ENCODE results near the gene CBFA2T2.
"Not testable (repeated sequence)": the region's sequence is repeated elsewhere in the genome, so short reads cannot be mapped to it uniquely, and the experiment has no call there.

Gene CBFA2T2

DNA sequence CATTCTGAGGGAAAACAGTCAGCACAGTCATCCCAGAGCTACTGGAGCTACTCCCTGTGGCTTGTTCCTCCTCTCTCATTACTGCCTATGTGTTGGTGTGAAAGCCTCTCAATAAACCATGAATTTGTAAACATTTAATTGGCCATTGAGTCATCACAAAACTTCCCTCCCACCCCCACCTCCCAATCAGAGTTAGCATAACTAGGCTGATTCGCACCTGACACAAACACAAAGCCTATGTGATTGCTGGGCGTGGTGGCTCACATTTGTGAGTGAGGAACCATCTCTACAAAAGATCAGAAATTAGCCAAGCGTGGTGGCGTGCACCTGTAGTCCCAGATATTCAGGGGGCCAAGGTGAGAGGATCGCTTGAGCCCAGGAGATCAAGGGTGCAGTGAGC, 29.2 kb upstream of the CBFA2T2 start:
- ChIA-PET POLR2A (no interaction called here), CTCF (interaction anchor here (0.9 kb wide), 1 partner anchor 61 kb away, joined by 3 read pairs; no protein-coding TSS in a partner anchor)
- H3K9me3 ChIP-seq (ENCODE audit: control extremely low read depth in 1 of 5, control insufficient read depth in 4 of 5, insufficient read depth in 2 of 5, low read depth in 1 of 5, low read length in 4 of 5) = no peaks in the 10 kb centered on the region

DNA sequence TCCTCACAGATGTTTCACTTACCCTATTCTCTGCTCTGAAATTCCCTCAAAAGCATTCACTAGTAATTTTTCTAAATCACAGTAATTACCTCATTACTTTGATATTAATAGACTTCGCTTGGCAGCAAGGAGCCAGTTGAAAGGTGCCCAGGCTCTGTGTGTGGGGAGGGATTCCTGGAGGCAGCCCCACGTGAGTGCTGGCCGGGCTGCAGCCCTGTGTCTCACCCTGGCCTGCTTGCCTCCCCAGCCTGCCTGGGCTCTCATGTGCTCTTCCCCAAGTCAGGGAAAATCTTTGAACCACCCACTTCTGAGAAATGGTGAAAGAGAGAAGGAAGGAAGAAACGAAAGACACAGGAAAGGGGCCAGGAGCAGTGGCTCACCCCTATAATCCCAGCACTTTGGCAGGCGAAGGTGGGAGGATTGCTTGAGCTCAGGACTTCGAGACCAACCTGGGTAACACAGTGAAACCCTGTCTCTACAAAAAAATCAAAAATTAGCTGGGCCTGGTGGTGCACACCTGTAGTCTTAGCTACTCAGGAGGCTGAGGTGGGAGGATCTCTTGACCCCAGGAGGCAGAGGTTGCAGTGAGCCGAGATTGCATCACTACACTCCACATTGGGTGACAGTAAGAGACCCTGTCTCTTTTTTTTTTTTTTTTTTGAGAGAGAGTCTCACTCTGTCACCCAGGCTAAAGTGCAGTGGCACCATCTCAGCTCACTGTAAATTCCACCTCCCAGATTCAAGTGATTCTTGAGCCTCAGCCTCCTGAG, 26.4 kb upstream of the CBFA2T2 start:
- Histone ChIP-seq H3K4me3 (ENCODE audit: control insufficient read depth in 1 of 7, extremely low read depth in 1 of 7, insufficient read depth in 4 of 7, low read depth in 2 of 7, low read length in 6 of 7) (no peak overlapping the region), H3K27ac (ENCODE audit: insufficient read depth in 1 of 2, low read depth in 1 of 2, low read length in 2 of 2, poor library complexity in 1 of 2, severe bottlenecking in 2 of 2) (no peak overlapping the region), H3K27me3 (replicated peaks in 2 of 5; ENCODE audit: control insufficient read depth in 4 of 5, insufficient read depth in 5 of 5, low read length in 4 of 5) (no peaks in the 10 kb centered on the region), H3K9me3 (ENCODE audit: control extremely low read depth in 1 of 5, control insufficient read depth in 4 of 5, insufficient read depth in 2 of 5, low read depth in 1 of 5, low read length in 4 of 5) (no peaks in the 10 kb centered on the region), H3K4me1 (ENCODE audit: control extremely low read depth in 1 of 4, control insufficient read depth in 4 of 4, insufficient read depth in 4 of 4, low read length in 3 of 4) (peaks cover 0 to 3% (median under 1%) of the 10 kb centered on the region in 4 experiments), H3K36me3 (ENCODE audit: control insufficient read depth in 4 of 4, insufficient read depth in 4 of 4, low read length in 3 of 4) (no peaks in the 10 kb centered on the region)
- CTCF ChIA-PET = no interaction called here
- POLR2A ChIA-PET = interaction anchor here (0.7 kb wide), 1 partner anchor 1522 kb away, joined by 3 read pairs; no protein-coding TSS in a partner anchor
- WGBS (ENCODE audit: insufficient coverage) = 80% methylated on average over 2 of the region's 7 CpGs
- DNase-seq = no peak

More for the DNA sequence above, 29.2 kb upstream of the CBFA2T2 start:
- Histone ChIP-seq H3K36me3 (ENCODE audit: control insufficient read depth in 4 of 4, insufficient read depth in 4 of 4, low read length in 3 of 4) (no peaks in the 10 kb centered on the region), H3K27ac (ENCODE audit: insufficient read depth in 1 of 2, low read depth in 1 of 2, low read length in 2 of 2, poor library complexity in 1 of 2, severe bottlenecking in 2 of 2) (no peak overlapping the region), H3K4me3 (ENCODE audit: control insufficient read depth in 1 of 7, extremely low read depth in 1 of 7, insufficient read depth in 4 of 7, low read depth in 2 of 7, low read length in 6 of 7) (no peak overlapping the region), H3K4me1 (ENCODE audit: control extremely low read depth in 1 of 4, control insufficient read depth in 4 of 4, insufficient read depth in 4 of 4, low read length in 3 of 4) (peaks cover 0 to 3% (median 0%) of the 10 kb centered on the region in 4 experiments), H3K27me3 (replicated peaks in 2 of 5; ENCODE audit: control insufficient read depth in 4 of 5, insufficient read depth in 5 of 5, low read length in 4 of 5) (no peaks in the 10 kb centered on the region)
- no peak for DNase-seq
- 100% methylated on average over 2 of the region's 5 CpGs for WGBS (ENCODE audit: insufficient coverage)

DNA sequence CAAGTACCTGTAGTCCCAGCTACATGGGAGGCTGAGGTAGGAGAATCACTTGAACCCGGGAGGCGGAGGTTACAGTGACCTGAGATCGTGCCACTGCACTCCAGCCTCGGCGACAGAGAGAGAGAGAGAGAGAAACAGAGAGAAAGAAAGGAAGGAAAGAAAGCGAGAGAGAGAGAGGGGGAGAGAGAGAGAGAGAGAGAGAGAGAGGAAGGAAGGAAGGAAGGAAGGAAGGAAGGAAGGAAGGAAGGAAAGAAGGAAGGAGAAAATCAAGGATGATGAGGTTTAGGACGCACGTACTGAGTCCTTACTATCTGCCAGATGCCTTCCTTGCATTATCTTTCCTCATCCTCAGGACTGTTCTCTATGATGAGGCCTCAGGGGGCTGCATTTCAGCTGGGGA, 25.1 kb upstream of the CBFA2T2 start:
- not testable (repeated sequence) for H3K4me3 ChIP-seq (ENCODE audit: control insufficient read depth in 1 of 7, extremely low read depth in 1 of 7, insufficient read depth in 4 of 7, low read depth in 2 of 7, low read length in 6 of 7); H3K27me3 ChIP-seq (replicated peaks in 2 of 5; ENCODE audit: control insufficient read depth in 4 of 5, insufficient read depth in 5 of 5, low read length in 4 of 5); H3K27ac ChIP-seq (ENCODE audit: insufficient read depth in 1 of 2, low read depth in 1 of 2, low read length in 2 of 2, poor library complexity in 1 of 2, severe bottlenecking in 2 of 2); H3K36me3 ChIP-seq (ENCODE audit: control insufficient read depth in 4 of 4, insufficient read depth in 4 of 4, low read length in 3 of 4); H3K4me1 ChIP-seq (ENCODE audit: control extremely low read depth in 1 of 4, control insufficient read depth in 4 of 4, insufficient read depth in 4 of 4, low read length in 3 of 4); DNase-seq; H3K9me3 ChIP-seq (ENCODE audit: control extremely low read depth in 1 of 5, control insufficient read depth in 4 of 5, insufficient read depth in 2 of 5, low read depth in 1 of 5, low read length in 4 of 5)
- CTCF ChIA-PET = interaction anchor here (2.4 kb wide), 1 partner anchor 188 kb away, joined by 8 read pairs; no protein-coding TSS in a partner anchor
- 84% methylated on average over 6 of the region's 8 CpGs for WGBS (ENCODE audit: insufficient coverage)
- POLR2A ChIA-PET = interaction anchor here (0.7 kb wide), 1 partner anchor 555 kb away, joined by 3 read pairs; no protein-coding TSS in a partner anchor

DNA sequence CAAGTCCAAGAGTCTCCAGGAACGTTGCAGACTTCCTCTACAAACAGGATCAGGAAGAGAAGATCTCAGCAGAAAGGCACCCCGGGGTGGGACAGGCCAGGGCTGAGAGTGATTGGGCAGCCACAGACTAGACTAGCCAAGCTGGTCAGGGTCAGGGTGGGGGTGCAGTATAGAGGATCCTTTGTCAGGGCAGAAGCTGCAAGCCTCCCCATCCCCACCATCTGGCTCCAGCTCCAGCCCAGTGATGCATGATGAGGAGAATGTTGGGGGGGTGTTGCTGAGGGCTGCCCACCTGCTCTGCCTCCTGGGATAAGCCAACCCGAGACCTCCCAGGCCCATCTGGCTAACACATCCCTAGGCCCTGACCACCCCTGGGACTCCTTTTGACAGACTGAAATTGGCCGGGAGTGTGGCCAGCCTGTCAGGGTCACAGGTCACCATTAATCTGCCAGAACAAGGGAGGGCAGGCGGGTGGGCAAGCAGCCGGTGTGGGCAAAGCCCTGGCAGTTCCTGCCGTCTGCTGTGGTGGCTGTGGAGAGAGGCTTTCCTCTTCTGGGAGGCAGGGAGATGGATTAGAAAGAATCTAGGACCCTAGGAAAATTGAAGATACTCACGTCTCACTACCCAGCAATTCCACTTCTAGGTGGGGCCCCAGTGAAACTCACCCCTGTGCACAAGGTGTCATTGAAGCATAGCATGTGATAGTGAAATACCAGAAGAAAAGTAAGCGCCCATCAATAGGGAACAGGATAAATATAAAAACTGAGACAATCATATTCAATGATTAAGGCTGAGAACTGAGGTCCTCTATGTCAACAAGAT, 24.2 kb upstream of the CBFA2T2 start:
- POLR2A ChIA-PET = no interaction called here
- CTCF ChIA-PET = interaction anchor here (0.6 to 2.4 kb wide), 2 partner anchors 188 to 1626 kb away, joined by 3 to 8 read pairs; no protein-coding TSS in a partner anchor
- Histone ChIP-seq H3K36me3 (ENCODE audit: control insufficient read depth in 4 of 4, insufficient read depth in 4 of 4, low read length in 3 of 4) (no peaks in the 10 kb centered on the region), H3K9me3 (ENCODE audit: control extremely low read depth in 1 of 5, control insufficient read depth in 4 of 5, insufficient read depth in 2 of 5, low read depth in 1 of 5, low read length in 4 of 5) (no peaks in the 10 kb centered on the region), H3K4me1 (ENCODE audit: control extremely low read depth in 1 of 4, control insufficient read depth in 4 of 4, insufficient read depth in 4 of 4, low read length in 3 of 4) (peaks cover 0 to 3% (median under 1%) of the 10 kb centered on the region in 4 experiments), H3K4me3 (ENCODE audit: control insufficient read depth in 1 of 7, extremely low read depth in 1 of 7, insufficient read depth in 4 of 7, low read depth in 2 of 7, low read length in 6 of 7) (no peak overlapping the region), H3K27me3 (replicated peaks in 2 of 5; ENCODE audit: control insufficient read depth in 4 of 5, insufficient read depth in 5 of 5, low read length in 4 of 5) (no peaks in the 10 kb centered on the region), H3K27ac (ENCODE audit: insufficient read depth in 1 of 2, low read depth in 1 of 2, low read length in 2 of 2, poor library complexity in 1 of 2, severe bottlenecking in 2 of 2) (no peak overlapping the region)
- 86% methylated on average over 5 of the region's 9 CpGs for WGBS (ENCODE audit: insufficient coverage)
- DNase-seq = no peak

DNA sequence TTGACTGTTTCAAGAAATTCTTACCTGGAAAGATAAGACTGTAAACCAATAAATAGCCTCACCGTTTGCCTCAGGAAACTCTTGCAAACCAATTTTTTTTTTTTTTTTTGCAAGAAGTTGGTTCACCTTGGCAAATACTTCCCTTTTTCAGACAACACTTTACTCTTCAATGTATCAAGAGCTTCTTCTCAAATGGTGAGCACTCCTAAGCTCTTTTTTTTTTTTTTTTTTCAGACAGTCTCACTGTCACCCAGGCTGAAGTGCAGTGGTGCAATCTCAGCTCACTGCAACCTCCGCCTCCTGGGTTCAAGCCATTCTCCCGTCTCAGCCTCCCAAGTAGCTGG, 23.6 kb upstream of the CBFA2T2 start:
- POLR2A ChIA-PET = no interaction called here
- WGBS (ENCODE audit: insufficient coverage) = 33% methylated on average over 1 of the region's 3 CpGs

DNA sequence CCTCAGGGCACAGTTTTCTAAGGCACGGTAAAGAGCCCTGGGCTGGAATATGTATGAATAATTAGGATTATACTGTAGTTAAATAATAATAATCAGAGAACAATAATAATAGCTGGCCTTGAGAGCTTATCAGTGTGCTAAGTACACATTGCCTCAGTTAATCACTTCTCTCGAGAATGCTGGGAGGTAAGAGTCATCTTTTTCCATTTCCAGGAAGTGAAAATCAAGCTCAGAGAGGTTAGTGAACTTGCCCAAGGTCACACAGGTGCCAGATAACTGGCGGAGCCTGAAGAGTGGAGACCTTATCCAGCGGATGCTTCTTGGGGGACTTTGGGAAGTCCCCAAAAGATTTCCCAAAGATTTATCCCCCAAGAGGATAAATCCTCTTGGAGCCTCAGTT, 19.4 kb upstream of the CBFA2T2 start:
- Histone ChIP-seq H3K27ac (ENCODE audit: insufficient read depth in 1 of 2, low read depth in 1 of 2, low read length in 2 of 2, poor library complexity in 1 of 2, severe bottlenecking in 2 of 2) (no peak overlapping the region), H3K27me3 (replicated peaks in 2 of 5; ENCODE audit: control insufficient read depth in 4 of 5, insufficient read depth in 5 of 5, low read length in 4 of 5) (no peaks in the 10 kb centered on the region), H3K9me3 (ENCODE audit: control extremely low read depth in 1 of 5, control insufficient read depth in 4 of 5, insufficient read depth in 2 of 5, low read depth in 1 of 5, low read length in 4 of 5) (no peaks in the 10 kb centered on the region), H3K4me3 (ENCODE audit: control insufficient read depth in 1 of 7, extremely low read depth in 1 of 7, insufficient read depth in 4 of 7, low read depth in 2 of 7, low read length in 6 of 7) (no peak overlapping the region), H3K36me3 (ENCODE audit: control insufficient read depth in 4 of 4, insufficient read depth in 4 of 4, low read length in 3 of 4) (no peaks in the 10 kb centered on the region), H3K4me1 (ENCODE audit: control extremely low read depth in 1 of 4, control insufficient read depth in 4 of 4, insufficient read depth in 4 of 4, low read length in 3 of 4) (peaks cover 0 to 2% (median 0%) of the 10 kb centered on the region in 4 experiments)
- no peak for DNase-seq
- ChIA-PET CTCF (interaction anchor here (1.0 kb wide), 1 partner anchor 17 kb away, joined by 5 read pairs; no protein-coding TSS in a partner anchor), POLR2A (interaction anchor here (0.6 kb wide), 1 partner anchor 44 kb away, joined by 5 read pairs; no protein-coding TSS in a partner anchor)
- WGBS (ENCODE audit: insufficient coverage) = 80% methylated on average over 1 of the region's 4 CpGs

More for the DNA sequence above, 23.6 kb upstream of the CBFA2T2 start:
- peak in 1 of 3 donors; percentile 24 for DNase-seq
- H3K27me3 ChIP-seq (replicated peaks in 2 of 5; ENCODE audit: control insufficient read depth in 4 of 5, insufficient read depth in 5 of 5, low read length in 4 of 5) = no peaks in the 10 kb centered on the region
- H3K9me3 ChIP-seq (ENCODE audit: control extremely low read depth in 1 of 5, control insufficient read depth in 4 of 5, insufficient read depth in 2 of 5, low read depth in 1 of 5, low read length in 4 of 5) = no peaks in the 10 kb centered on the region
- H3K36me3 ChIP-seq (ENCODE audit: control insufficient read depth in 4 of 4, insufficient read depth in 4 of 4, low read length in 3 of 4) = no peaks in the 10 kb centered on the region
- H3K27ac ChIP-seq (ENCODE audit: insufficient read depth in 1 of 2, low read depth in 1 of 2, low read length in 2 of 2, poor library complexity in 1 of 2, severe bottlenecking in 2 of 2) = no peak overlapping the region
- CTCF ChIA-PET = interaction anchor here (0.5 to 2.4 kb wide), 3 partner anchors 124 to 1625 kb away, joined by 3 to 8 read pairs (median 3); no protein-coding TSS in a partner anchor
- no peak overlapping the region for H3K4me3 ChIP-seq (ENCODE audit: control insufficient read depth in 1 of 7, extremely low read depth in 1 of 7, insufficient read depth in 4 of 7, low read depth in 2 of 7, low read length in 6 of 7)
- H3K4me1 ChIP-seq (ENCODE audit: control extremely low read depth in 1 of 4, control insufficient read depth in 4 of 4, insufficient read depth in 4 of 4, low read length in 3 of 4) = peaks cover 0 to 3% (median under 1%) of the 10 kb centered on the region in 4 experiments
